H1 (cell line): ENCODE data around the gene PTPRD. TPM values are rescaled to one million over a fixed set of nuclear protein-coding genes. Genes with fewer than 3 reads are reported as not detected.

Source experiments
- EGR1 ChIP-seq: IDR thresholded peaks from 2 replicates; pipeline ENCODE4 v1.6.1; 2011; ENCODE audit warnings: low read depth, low read length, borderline replicate concordance
- RFX5 ChIP-seq: IDR thresholded peaks from 2 replicates; pipeline ENCODE4 v1.6.1; 2011; ENCODE audit warnings: low read depth, low read length, improper control_type of control experiment, borderline replicate concordance
- SIRT6 ChIP-seq: IDR thresholded peaks from one replicate; pipeline ENCODE4 v1.7.1; 2012; ENCODE audit warnings: low read length, inconsistent platforms
- SP2 ChIP-seq: IDR thresholded peaks from 2 replicates; pipeline ENCODE4 v1.6.1; 2012; ENCODE audit warnings: mild to moderate bottlenecking, low read length, inconsistent platforms
- SP4 ChIP-seq: IDR thresholded peaks from 2 replicates; pipeline ENCODE4 v1.6.1; 2012; ENCODE audit warnings: low read length, inconsistent platforms
- TAF7 ChIP-seq: optimal IDR thresholded peaks from 2 replicates; pipeline ENCODE3; 2011; ENCODE audit warnings: low read depth, mild to moderate bottlenecking, inconsistent platforms, low read length, moderate library complexity, borderline replicate concordance
- polyA plus RNA-seq, 7 experiments: library from polyadenylated mRNA; depleted of rRNA in 3 of 7; stranded (reverse) in 5 of 7; unstranded in 2 of 7; fragments of >200 nt in 5 of 7; fragments of 200-250 nt in 2 of 7; gene quantifications; 1 replicate in 5 of 7; 2 replicates in 1 of 7; 4 replicates in 1 of 7; pipeline versions ENCODE4 v1.2.1 to v1.2.3, GENCODE V29; 2011 to 2013; ENCODE audit warnings: missing spikeins in 2 of 7, mixed read lengths in 2 of 7
- total RNA-seq: library from RNA; stranded (reverse); fragmentation: NEBNext Ultra II Directional; extraction: Animal tissue kit (Norgen Biotek cat#: 25700); gene quantifications from 2 replicates; pipeline ENCODE4 v1.2.1, GENCODE V29; 2021

PTPRD gene
- total and polyA plus RNA-seq, 2 of the 8 experiments (the other 6 are each of a cell fraction or from before 2014, with no cell fraction given), result 17.2 to 77.0 TPM

DNA sequence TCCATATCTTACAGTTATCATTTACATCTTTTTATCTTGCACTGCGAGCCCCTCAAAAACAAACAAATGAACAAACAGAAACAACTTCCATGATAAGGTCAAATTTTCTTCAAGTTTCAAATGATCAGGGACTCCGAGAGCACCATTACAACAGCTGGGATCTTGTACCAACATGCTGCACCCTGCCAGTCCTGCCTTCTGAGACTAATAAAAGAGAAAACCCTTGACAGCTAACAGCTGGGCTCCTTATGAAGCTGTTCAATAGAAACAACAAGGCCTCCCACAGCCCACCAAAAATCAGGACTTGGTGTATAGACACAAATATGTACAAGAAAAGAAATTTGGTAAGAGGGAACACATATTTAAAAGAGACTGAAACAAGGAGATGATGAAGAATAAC lies 1828.0 kb downstream of the PTPRD start (continued):
- TF ChIP-seq TAF7 (no peak), SIRT6 (no peak), SP4 (no peak), EGR1 (no peak), RFX5 (no peak), SP2 (no peak)
